Effector memory CD4-positive, alpha-beta T cell (primary cell): Measurements from ENCODE around the gene PAFAH2.
A peak's percentile ranks its signal among the peaks of the same experiment; 100 is the strongest.
"Not testable (repeated sequence)": the region's sequence is repeated elsewhere in the genome, so short reads cannot be mapped to it uniquely, and the experiment has no call there.

ENCODE experiments used
- DNase-seq, 3 donors: peaks; one replicate each; pipeline ENCODE4 v3.0.0-alpha.2; 2020
- H3K27ac ChIP-seq: 2 replicates; pipeline ENCODE4 v1.7.0; 2013; ENCODE audit warnings: mild to moderate bottlenecking, low read length, moderate library complexity; ENCODE audit not compliant: insufficient read depth, poor library complexity, severe bottlenecking
- H3K27me3 ChIP-seq: replicated peaks from 2 replicates; pipeline ENCODE4 v1.7.0; 2013; ENCODE audit warnings: mild to moderate bottlenecking, low read length; ENCODE audit not compliant: insufficient read depth, control insufficient read depth, poor library complexity, severe bottlenecking
- H3K36me3 ChIP-seq: 2 replicates; pipeline ENCODE4 v1.7.0; 2013; ENCODE audit warnings: mild to moderate bottlenecking, low read length, moderate library complexity; ENCODE audit not compliant: control insufficient read depth, insufficient read depth
- H3K4me1 ChIP-seq: 2 replicates; pipeline ENCODE4 v1.7.0; 2013; ENCODE audit warnings: low read length, mild to moderate bottlenecking; ENCODE audit not compliant: control insufficient read depth, insufficient read depth, poor library complexity, severe bottlenecking
- H3K4me3 ChIP-seq: 2 replicates; pipeline ENCODE4 v1.7.0; 2013; ENCODE audit warnings: low read length, low read depth, mild to moderate bottlenecking; ENCODE audit not compliant: insufficient read depth, poor library complexity, severe bottlenecking
- H3K9me3 ChIP-seq: 2 replicates; pipeline ENCODE4 v1.7.0; 2013; ENCODE audit warnings: mild to moderate bottlenecking, low read length, moderate library complexity; ENCODE audit not compliant: control insufficient read depth

Gene PAFAH2

DNA sequence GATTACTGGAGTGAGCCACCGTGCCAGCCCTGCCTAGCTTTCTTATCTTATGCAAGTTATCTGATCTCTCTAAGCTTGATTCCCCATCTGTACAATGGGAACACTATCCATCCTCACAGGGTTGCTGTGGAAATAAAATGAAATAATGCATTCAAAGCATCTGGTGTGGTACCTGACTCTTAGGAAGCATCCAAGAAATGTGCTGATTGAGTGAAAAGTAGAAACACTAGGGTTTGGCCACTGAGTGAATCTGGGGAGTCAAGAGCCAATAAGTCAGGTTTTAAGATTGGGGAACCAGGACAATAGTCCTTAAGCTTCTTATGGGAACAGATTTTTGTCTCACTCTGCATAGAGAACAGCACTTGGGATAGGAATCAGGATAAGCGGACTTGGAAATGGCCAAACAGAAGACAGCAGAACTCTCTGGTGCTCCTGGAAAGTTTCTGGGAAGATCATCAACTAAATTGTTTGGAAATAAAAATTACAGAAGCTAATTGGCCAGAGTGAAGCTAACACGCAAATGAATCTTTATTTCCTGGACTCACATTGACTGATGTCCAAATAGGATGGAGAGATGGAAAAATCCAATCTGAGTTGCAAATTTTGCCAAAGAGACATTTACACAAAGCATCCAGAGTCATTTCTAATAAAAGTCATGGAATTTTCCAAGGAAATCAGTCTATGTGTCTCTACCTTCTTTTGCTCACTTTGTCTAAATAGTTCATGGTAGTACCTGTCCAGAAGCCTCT, 3.3 kb downstream of the PAFAH2 start:
- Histone ChIP-seq H3K36me3 (no peaks in the 10 kb centered on the region), H3K27ac (no peak overlapping the region), H3K27me3 (no peaks in the 10 kb centered on the region), H3K9me3 (no peaks in the 10 kb centered on the region), H3K4me1 (peaks cover 21% of the 10 kb centered on the region), H3K4me3 (no peak overlapping the region)
- DNase-seq, result no peak

DNA sequence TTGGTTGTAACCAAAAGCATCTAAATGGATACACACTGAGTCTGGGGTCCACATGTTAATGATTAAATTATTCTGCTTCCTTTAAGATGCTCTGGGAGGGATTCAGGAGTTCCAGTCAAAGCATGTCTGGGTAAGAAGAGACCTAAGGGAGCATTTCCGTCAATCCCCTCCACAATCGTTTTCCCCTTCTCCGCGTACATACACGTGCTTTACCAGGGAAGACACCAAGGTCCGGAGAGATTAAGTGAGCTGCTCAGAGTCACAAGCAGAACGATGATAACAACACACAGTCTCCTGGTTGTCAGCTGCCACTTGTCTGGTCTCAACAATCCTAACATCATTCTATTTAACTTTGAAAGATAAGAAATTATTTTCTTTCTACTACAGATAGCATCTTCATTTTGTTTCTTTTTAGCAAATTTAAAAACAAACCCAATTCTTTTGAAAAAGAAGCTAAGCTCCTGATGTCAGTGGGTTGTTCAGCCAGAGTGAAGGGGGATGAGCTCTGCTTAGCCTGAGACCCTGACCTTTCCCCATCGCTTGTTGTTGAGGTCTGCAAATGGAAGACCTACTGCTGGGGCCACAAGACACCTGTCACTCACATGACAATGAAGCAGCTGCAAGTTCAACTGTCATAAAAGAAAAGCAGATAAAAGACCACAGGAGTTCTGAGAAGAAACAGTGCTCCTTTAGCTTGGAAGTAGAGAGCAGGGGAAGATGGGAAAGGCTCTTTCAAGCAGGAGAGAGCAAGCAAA, 4.5 kb downstream of the PAFAH2 start:
- DNase-seq, result no peak
- Histone ChIP-seq H3K9me3 (no peaks in the 10 kb centered on the region), H3K36me3 (peaks cover 5% of the 10 kb centered on the region), H3K27me3 (no peaks in the 10 kb centered on the region), H3K4me1 (peaks cover 19% of the 10 kb centered on the region), H3K4me3 (no peak overlapping the region), H3K27ac (no peak overlapping the region)

DNA sequence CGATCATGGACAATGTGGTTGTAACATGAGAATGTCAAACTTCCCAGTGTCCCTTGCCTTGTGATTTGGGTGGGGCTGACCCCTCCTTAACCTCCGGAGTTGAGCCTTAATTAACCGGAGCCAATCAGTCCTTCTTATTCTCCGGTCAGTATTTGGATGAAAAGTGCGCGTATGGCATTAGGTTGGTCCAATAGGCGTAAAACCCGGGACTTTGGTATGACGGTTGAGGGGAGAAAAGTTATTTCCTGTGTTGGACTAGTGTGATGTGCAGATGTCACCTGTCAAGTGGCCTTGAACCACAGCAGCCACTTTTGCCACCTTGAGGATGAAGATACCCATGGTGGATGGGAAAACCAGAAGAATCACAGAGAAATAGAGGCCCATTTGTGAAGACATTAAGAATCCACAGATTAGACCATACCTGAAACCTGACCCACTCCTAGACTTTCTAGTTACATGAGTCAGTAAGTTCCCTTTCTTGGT, 5.1 kb downstream of the PAFAH2 start:
- peaks cover 5% of the 10 kb centered on the region for H3K36me3 ChIP-seq
- no peak overlapping the region for H3K27ac ChIP-seq
- no peaks in the 10 kb centered on the region for H3K27me3 ChIP-seq
- peaks cover 17% of the 10 kb centered on the region for H3K4me1 ChIP-seq
- no peak for DNase-seq
- H3K4me3 ChIP-seq, result no peak overlapping the region
- H3K9me3 ChIP-seq, result no peaks in the 10 kb centered on the region

DNA sequence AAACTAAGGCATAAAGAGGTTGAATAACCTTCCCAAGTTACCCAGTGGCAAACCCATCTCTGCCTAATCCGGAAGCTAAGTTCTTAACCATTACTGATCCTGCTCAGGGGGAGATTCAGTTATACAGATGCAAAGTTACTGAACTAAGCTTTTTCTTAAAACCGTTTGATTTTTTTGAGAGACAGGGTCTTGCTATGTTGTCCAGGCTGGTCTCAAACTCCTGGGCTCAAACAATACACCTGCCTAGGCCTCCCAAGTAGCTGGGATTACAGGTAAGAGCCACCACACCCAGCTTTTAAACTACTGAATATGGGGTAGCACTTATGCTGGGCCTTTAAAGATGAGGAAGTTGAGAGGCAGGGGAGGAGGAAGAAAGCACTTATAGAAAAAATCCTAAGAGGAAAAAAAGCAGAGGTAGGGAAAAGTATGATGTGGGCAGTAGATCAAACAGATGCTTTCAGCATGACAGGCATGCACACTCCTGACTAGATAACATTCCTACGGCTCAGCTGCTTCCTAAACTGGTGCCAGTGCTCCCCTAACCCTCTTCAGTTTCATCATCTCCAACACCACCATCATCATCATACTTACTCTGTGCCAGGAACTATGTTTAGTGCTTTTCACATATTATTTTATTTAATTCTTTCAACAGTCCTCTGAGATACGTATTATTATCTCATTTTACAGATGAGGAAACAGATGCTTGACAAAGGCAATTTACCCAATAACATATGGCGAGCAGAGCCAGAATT, 5.8 kb downstream of the PAFAH2 start:
- Histone ChIP-seq H3K4me1 (peaks cover 12% of the 10 kb centered on the region), H3K36me3 (peaks cover 5% of the 10 kb centered on the region), H3K9me3 (no peaks in the 10 kb centered on the region), H3K4me3 (no peak overlapping the region), H3K27ac (no peak overlapping the region), H3K27me3 (no peaks in the 10 kb centered on the region)
- DNase-seq, result no peak

DNA sequence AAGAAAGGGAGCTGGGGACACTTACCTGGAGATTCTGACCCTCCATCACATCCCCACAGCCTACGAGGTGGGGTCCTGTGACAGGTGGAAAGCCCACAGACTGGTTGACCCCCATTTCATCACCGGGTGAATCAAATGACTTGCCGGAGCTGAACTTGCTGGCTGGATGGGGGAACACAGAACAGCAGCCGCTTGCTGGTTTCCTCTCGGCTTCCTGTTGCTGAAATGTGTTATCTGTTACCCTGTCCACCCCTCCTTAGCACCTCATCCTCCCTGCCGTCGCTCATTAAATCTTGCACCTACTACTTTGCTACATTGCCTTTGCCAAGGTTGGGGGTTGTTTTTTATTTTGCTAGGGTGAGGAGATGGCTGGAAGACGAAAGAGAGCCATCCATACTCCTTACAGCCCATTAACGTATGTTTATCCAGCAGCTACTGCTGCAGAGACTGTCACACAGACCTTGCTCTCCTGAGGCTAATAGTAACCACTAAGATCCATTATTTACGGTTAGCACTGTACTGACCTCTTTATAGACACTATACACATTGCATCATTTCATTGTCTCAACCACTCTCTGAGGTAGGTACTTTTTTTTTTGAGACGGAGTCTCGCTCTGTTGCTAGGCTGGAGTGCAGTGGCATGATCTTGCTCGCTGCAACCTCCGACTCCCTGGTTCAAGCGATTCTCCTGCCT, 7.0 kb downstream of the PAFAH2 start:
- DNase-seq, result peak in 2 of 3 donors; percentile 6 to 8
- peak overlapping the region; percentile 39 for H3K27ac ChIP-seq
- peaks cover 8% of the 10 kb centered on the region for H3K4me1 ChIP-seq
- H3K27me3 ChIP-seq, result no peaks in the 10 kb centered on the region
- peak overlapping the region; percentile 46 for H3K4me3 ChIP-seq
- H3K9me3 ChIP-seq, result no peaks in the 10 kb centered on the region
- peaks cover 5% of the 10 kb centered on the region for H3K36me3 ChIP-seq

DNA sequence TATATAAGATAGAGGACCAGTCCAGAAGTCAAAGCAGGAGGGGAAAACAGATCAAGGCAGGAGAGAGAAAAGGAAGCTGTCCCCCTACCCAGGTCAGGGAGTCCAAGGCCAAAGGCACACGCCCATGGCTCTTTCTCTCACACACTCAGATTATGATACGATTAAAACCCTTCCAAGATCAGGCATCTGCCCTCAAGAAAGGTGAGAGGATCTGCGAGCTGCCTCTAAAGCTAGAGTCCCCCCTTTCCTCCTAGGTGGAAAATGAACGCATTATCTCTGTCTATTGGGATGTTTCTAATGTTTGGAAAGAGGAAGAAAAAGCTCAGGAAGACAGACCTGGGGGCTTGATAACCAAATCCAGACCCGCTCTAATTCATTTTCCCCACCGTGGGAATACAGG, 7.6 kb downstream of the PAFAH2 start:
- Histone ChIP-seq H3K9me3 (no peaks in the 10 kb centered on the region), H3K4me3 (peak overlapping the region; percentile 46), H3K27me3 (no peaks in the 10 kb centered on the region), H3K36me3 (peaks cover 5% of the 10 kb centered on the region), H3K27ac (peak overlapping the region; percentile 39), H3K4me1 (peaks cover 8% of the 10 kb centered on the region)
- no peak for DNase-seq

DNA sequence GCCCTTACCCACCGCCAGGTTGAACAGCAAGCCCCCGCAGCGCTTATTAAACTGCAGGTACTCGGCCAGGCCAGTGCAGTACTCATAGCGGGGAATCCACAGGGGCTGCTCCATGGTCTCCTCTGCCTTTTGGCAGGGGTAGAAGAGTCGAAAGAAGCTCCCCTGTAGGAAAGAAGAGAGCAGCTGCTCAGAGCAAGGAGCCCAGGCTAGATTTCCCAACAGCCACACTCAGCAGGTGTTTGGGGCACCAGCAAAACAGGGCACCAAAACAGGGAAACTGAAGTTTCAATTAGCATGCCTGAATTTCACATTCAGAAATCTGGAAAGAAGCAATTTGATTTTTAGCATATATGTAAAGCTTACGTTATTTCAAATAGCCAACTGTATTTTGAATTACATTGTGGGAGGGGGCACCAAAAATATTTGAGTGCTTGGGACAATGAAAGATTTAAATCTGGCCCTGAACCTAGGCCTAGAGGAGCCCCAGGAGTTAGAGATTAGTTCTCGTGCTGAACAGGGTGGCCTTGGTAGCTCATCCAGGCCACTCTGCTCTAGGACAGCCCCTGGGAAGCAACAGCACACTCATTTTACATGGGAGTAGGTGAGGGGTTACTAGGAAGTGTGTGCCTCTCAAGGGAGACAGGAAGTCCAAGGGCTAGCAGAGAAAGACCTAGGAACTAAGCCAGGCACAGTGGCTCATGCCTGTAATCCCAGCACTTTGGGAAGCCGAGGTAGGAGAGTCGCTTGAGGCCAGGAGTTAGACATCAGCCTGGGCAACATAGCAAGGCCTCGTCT, 8.2 kb downstream of the PAFAH2 start:
- no peak for DNase-seq
- Histone ChIP-seq H3K27ac (peak overlapping the region; percentile 39), H3K36me3 (peaks cover 5% of the 10 kb centered on the region), H3K9me3 (no peaks in the 10 kb centered on the region), H3K4me3 (peak overlapping the region; percentile 46), H3K4me1 (peaks cover 8% of the 10 kb centered on the region), H3K27me3 (no peaks in the 10 kb centered on the region)

DNA sequence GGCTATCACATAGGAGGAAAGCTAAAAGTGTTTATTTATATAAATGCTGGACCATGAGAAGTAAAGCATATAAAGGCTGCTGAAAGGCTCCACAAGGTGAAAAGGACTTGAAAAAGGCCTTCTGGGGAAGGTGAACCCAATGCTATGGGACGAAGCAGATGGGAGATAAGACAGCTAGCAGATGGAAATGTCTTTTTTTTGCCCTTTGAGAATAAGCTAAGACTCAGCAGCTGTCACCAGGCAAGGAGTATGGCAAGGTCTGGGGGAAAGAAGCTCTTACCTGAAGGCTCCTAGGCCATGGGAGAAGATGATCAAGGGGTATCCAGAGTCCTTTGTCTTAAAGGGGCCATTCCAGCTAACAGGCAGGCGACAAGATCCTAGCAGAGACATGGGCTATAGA, 9.9 kb downstream of the PAFAH2 start:
- peaks cover 20% of the 10 kb centered on the region for H3K36me3 ChIP-seq

DNA sequence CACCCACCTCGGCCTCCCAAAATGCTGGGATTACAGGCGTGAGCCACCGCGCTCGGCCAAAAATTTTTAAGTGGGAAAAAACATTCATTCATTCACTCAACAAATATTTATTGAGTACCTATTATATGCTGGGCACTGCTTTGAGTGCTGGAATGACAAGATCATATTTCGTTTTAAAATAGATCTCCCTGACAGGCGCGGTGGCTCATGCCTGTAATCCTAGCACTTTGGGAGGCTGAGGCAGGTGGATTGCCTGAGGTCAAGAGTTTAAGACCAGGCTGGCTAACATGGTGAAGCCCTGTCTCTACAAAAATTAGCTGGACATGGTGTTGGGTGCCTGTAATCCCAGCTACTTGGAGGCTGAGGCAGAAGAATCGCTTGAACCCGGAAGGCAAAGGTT, 11.1 kb downstream of the PAFAH2 start:
- not testable (repeated sequence) for H3K27ac ChIP-seq, H3K9me3 ChIP-seq, H3K27me3 ChIP-seq, H3K4me1 ChIP-seq, DNase-seq, H3K4me3 ChIP-seq
- H3K36me3 ChIP-seq, result peaks cover 30% of the 10 kb centered on the region

More for the DNA sequence above, 9.9 kb downstream of the PAFAH2 start:
- Histone ChIP-seq H3K27me3 (no peaks in the 10 kb centered on the region), H3K4me3 (no peak overlapping the region), H3K27ac (no peak overlapping the region), H3K9me3 (no peaks in the 10 kb centered on the region), H3K4me1 (peaks cover 8% of the 10 kb centered on the region)
- no peak for DNase-seq
